Peyer's patch (tissue), 4 donors: Measurements from ENCODE around the gene PRXL2B.

Source experiments
- POLR2A ChIP-seq, 2 donors: fragments of 450-650 bp; IDR thresholded peaks; one replicate each; pipeline ENCODE4 v1.5.1; 2017; ENCODE audit warnings: antibody characterized with exemption in 2 of 2, mild to moderate bottlenecking in 2 of 2, moderate library complexity in 2 of 2
- TF ChIP-seq, protein P1 (sequence below), 6 experiments: fragments of 450-650 bp in 4 of 6; fragments of 200-600 bp in 2 of 6; sonication (generic) in 1 of 6; IDR thresholded peaks; one replicate each; pipeline ENCODE4 v1.5.1; 2017 to 2019; ENCODE audit warnings: antibody characterized with exemption in 6 of 6, mild to moderate bottlenecking in 3 of 6, moderate library complexity in 1 of 6

DNA sequence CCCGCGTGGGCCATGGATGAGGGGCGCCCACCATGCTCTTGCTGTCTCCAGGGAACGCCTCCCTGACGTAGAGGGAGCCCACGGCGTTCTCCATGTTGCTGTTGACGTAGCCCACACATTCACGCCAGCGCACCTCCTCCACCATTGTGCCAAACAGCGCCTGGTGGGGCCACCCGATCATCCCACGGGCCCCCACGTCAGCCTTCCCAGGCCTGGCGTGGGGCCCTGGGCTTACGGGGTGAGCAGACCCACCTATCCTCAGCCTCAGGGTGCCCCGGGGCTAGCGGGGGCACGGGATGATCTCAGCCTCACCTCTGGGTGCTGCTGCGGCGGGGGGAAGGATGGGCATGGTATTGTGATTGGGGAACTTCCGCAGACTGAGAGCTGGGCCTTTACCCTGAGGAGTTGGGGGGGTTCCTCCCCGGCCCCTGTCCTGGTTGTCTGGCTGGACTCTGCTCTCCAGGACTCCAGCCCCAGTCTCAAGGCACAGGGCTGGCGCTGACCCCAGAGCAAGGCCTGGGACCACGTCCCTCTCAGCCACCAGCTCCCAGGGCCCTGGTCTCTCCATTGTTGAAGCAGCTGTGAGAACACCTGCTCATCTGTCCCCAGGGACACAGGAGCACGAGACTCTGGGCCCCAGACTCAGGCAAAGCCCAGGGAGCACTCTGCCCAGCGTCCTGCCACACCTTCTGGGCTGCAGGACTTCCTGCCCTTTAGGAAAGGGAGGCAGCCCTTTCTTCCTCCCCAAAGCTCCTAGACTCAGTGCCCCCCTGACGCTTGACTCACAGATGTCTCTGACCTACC lies 10.2 kb downstream of the PRXL2B start:
- TF ChIP-seq, protein P1, sequence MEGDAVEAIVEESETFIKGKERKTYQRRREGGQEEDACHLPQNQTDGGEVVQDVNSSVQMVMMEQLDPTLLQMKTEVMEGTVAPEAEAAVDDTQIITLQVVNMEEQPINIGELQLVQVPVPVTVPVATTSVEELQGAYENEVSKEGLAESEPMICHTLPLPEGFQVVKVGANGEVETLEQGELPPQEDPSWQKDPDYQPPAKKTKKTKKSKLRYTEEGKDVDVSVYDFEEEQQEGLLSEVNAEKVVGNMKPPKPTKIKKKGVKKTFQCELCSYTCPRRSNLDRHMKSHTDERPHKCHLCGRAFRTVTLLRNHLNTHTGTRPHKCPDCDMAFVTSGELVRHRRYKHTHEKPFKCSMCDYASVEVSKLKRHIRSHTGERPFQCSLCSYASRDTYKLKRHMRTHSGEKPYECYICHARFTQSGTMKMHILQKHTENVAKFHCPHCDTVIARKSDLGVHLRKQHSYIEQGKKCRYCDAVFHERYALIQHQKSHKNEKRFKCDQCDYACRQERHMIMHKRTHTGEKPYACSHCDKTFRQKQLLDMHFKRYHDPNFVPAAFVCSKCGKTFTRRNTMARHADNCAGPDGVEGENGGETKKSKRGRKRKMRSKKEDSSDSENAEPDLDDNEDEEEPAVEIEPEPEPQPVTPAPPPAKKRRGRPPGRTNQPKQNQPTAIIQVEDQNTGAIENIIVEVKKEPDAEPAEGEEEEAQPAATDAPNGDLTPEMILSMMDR (IDR thresholded peaks at IDR 0.05): no peak
- TF ChIP-seq POLR2A (IDR thresholded peaks at IDR 0.05): no peak
